HepG2 (cell line): ENCODE results near the gene SNRPD3. TPM values are rescaled to one million over a fixed set of nuclear protein-coding genes. Genes with fewer than 3 reads are reported as not detected.

ENCODE experiments used
- CAMTA2 ChIP-seq: sonication (generic); formaldehyde crosslinking; IDR thresholded peaks from 2 replicates; pipeline ENCODE4 v1.4.0; 2020; ENCODE audit warnings: mild to moderate bottlenecking, missing genetic modification reagents, borderline replicate concordance
- CCAR2 ChIP-seq: fragments of 200-400 bp; formaldehyde crosslinking; optimal IDR thresholded peaks from 2 replicates; pipeline ENCODE3; 2018; ENCODE audit warnings: low read depth, mild to moderate bottlenecking, low read length, moderate library complexity
- ELF1 ChIP-seq: sonication (generic); formaldehyde crosslinking; IDR thresholded peaks from 2 replicates; pipeline ENCODE4 v1.4.0; 2020; ENCODE audit warnings: missing genetic modification reagents
- IRX3 ChIP-seq: sonication (generic); formaldehyde crosslinking; IDR thresholded peaks from 2 replicates; pipeline ENCODE4 v1.8.1; 2023; ENCODE audit warnings: mild to moderate bottlenecking, low read depth, missing genetic modification reagents, borderline replicate concordance
- JUND ChIP-seq: sonication (generic); formaldehyde crosslinking; IDR thresholded peaks from 2 replicates; pipeline ENCODE4 v1.8.0; 2022; ENCODE audit warnings: mild to moderate bottlenecking, missing genetic modification reagents
- KLF12 ChIP-seq: sonication (generic); formaldehyde crosslinking; IDR thresholded peaks from 2 replicates; pipeline ENCODE4 v1.4.0; 2020; ENCODE audit warnings: missing genetic modification reagents, borderline replicate concordance
- MATR3 ChIP-seq: sonication (generic); formaldehyde crosslinking; IDR thresholded peaks from 2 replicates; pipeline ENCODE4 v1.4.0; 2020; ENCODE audit warnings: missing genetic modification reagents
- MEF2D ChIP-seq: sonication (generic); formaldehyde crosslinking; IDR thresholded peaks from 2 replicates; pipeline ENCODE4 v1.5.1; 2020; ENCODE audit warnings: mild to moderate bottlenecking, missing genetic modification reagents
- MIER3 ChIP-seq: IDR thresholded peaks from 2 replicates; pipeline ENCODE4 v1.6.1; 2016; ENCODE audit warnings: missing compliant biosample characterization, borderline replicate concordance
- MXI1 ChIP-seq: IDR thresholded peaks from 3 replicates; pipeline ENCODE4 v1.6.1; 2012; ENCODE audit warnings: low read depth, low read length, inconsistent platforms, borderline replicate concordance
- SNAI1 ChIP-seq: sonication (generic); formaldehyde crosslinking; IDR thresholded peaks from 2 replicates; pipeline ENCODE4 v1.5.0; 2020; ENCODE audit warnings: mild to moderate bottlenecking, missing genetic modification reagents, borderline replicate concordance
- SNAPC5 ChIP-seq: sonication (generic); formaldehyde crosslinking; IDR thresholded peaks from 2 replicates; pipeline ENCODE4 v1.8.1; 2023; ENCODE audit warnings: mild to moderate bottlenecking, missing genetic modification reagents, borderline replicate concordance
- SRSF4 ChIP-seq: fragments of 200-400 bp; formaldehyde crosslinking; IDR thresholded peaks from one replicate; pipeline ENCODE4 v1.6.1; 2018; ENCODE audit warnings: mild to moderate bottlenecking, low read depth, low read length, moderate library complexity; ENCODE audit not compliant: poor library complexity, severe bottlenecking
- STAT5B ChIP-seq: sonication (generic); formaldehyde crosslinking; IDR thresholded peaks from 2 replicates; pipeline ENCODE4 v1.4.0; 2020; ENCODE audit warnings: missing genetic modification reagents
- U2AF2 ChIP-seq: fragments of 200-400 bp; formaldehyde crosslinking; IDR thresholded peaks from 2 replicates; pipeline ENCODE4 v1.6.1; 2017; ENCODE audit warnings: low read depth, mild to moderate bottlenecking, low read length
- ZC3H13 ChIP-seq: sonication (generic); formaldehyde crosslinking; IDR thresholded peaks from 2 replicates; pipeline ENCODE4 v1.8.1; 2023; ENCODE audit warnings: mild to moderate bottlenecking, missing genetic modification reagents, moderate library complexity
- ZFP62 ChIP-seq: sonication (generic); formaldehyde crosslinking; IDR thresholded peaks from 2 replicates; pipeline ENCODE4 v1.4.0; 2020; ENCODE audit warnings: missing genetic modification reagents
- ZNF205 ChIP-seq: IDR thresholded peaks from 2 replicates; pipeline ENCODE4 v1.6.1; 2018; ENCODE audit warnings: missing biosample characterization, missing genetic modification reagents
- ZNF460 ChIP-seq: sonication (generic); formaldehyde crosslinking; IDR thresholded peaks from 2 replicates; pipeline ENCODE4 v1.5.1; 2020; ENCODE audit warnings: missing genetic modification reagents, mild to moderate bottlenecking, borderline replicate concordance
- ZNF550 ChIP-seq: sonication (generic); formaldehyde crosslinking; IDR thresholded peaks from 2 replicates; pipeline ENCODE4 v1.4.0; 2020; ENCODE audit warnings: mild to moderate bottlenecking, missing genetic modification reagents, borderline replicate concordance
- polyA plus RNA-seq, 8 experiments: library from polyadenylated mRNA; depleted of rRNA in 3 of 8; stranded (reverse) in 7 of 8; unstranded in 1 of 8; fragments of >200 nt; fragmentation: Illumina TruSeq in 4 of 8; extraction: Trizol in 4 of 8; gene quantifications; 2 replicates each; pipeline versions ENCODE4 v1.2.1 to v1.2.3, GENCODE V29; 2011 to 2016; ENCODE audit warnings: low read depth in 4 of 8, missing spikeins in 1 of 8, mixed read lengths in 1 of 8; ENCODE audit not compliant: insufficient read depth in 1 of 8
- total RNA-seq, 5 experiments: library from RNA; depleted of rRNA; stranded (reverse); fragments of >200 nt; fragmentation: Illumina TruSeq; extraction: Trizol; gene quantifications; 2 replicates each; pipeline ENCODE4 v1.2.3, GENCODE V29; 2016; ENCODE audit warnings: low read depth in 1 of 5
- TF ChIP-seq, protein P1 (sequence below): sonication (generic); formaldehyde crosslinking; IDR thresholded peaks from 2 replicates; pipeline ENCODE4 v1.4.0; 2020; ENCODE audit warnings: missing genetic modification reagents
- TF ChIP-seq, protein P2 (sequence below): sonication (generic); formaldehyde crosslinking; IDR thresholded peaks from 2 replicates; pipeline ENCODE4 v1.5.1; 2020; ENCODE audit warnings: missing genetic modification reagents, mild to moderate bottlenecking, borderline replicate concordance
- TF ChIP-seq, protein P3 (sequence below): sonication (generic); formaldehyde crosslinking; IDR thresholded peaks from 2 replicates; pipeline ENCODE4 v1.5.1; 2020; ENCODE audit warnings: missing genetic modification reagents, mild to moderate bottlenecking, borderline replicate concordance

SNRPD3 gene
- total and polyA plus RNA-seq, 2 of the 13 experiments (the other 11 are each of a cell fraction or from before 2014, with no cell fraction given): 110 to 209 TPM

DNA sequence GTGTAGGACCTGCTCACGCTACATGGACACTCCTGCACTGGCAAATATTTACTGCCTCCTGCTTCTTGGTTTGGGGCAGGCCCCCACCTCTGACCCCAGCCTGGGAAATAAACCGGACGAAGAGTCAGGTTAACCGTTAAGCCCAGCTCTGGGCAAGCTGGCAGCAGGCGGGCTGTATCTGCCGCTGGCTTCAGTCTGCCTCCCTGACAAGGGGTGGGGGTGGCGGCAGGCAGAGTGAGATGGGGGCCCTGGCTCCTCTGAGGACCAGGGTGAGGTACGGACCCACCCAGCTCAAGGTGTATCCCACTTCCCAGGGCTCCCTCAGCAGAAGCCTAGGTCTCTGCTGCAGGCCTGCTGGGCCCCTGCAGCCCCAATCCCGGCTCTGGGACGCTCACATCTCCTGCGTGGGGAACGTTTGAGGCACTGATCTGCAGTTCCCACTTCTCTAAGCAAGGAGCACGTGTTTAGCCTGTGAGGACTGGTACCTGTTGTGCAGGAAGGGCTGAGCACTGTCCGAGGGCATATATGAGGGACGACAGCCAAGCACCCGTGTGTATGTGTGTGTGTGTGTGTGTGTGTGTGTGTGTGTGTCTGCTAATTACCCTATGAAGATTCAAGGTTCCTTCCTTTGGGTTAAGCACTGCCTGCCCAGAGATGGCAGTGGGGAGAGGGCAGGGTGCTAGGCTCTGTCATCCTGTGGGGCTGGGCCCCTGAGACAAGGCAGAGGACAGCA is 38.2 kb downstream of the SNRPD3 start (continued):
- TF ChIP-seq SNAI1 (CRISPR knock-in tag): no peak
- no peak for TF ChIP-seq MXI1
- no peak for TF ChIP-seq MEF2D (CRISPR knock-in tag)
- TF ChIP-seq ELF1 (CRISPR knock-in tag): no peak
- no peak for TF ChIP-seq CAMTA2 (CRISPR knock-in tag)
- TF ChIP-seq ZNF205 (CRISPR knock-in tag): no peak
- no peak for TF ChIP-seq STAT5B (CRISPR knock-in tag)
- TF ChIP-seq ZNF550 (CRISPR knock-in tag): no peak
- no peak for TF ChIP-seq CCAR2
- no peak for TF ChIP-seq U2AF2
- TF ChIP-seq MIER3 (CRISPR knock-in tag): no peak; the same call in 1 of the 2 replicates
- TF ChIP-seq ZFP62 (CRISPR knock-in tag): no peak
- TF ChIP-seq ZC3H13 (CRISPR knock-in tag): no peak
- no peak; the same call in 1 of the 2 replicates for TF ChIP-seq ZNF460
- TF ChIP-seq MATR3 (CRISPR knock-in tag): no peak
- TF ChIP-seq, protein P1, sequence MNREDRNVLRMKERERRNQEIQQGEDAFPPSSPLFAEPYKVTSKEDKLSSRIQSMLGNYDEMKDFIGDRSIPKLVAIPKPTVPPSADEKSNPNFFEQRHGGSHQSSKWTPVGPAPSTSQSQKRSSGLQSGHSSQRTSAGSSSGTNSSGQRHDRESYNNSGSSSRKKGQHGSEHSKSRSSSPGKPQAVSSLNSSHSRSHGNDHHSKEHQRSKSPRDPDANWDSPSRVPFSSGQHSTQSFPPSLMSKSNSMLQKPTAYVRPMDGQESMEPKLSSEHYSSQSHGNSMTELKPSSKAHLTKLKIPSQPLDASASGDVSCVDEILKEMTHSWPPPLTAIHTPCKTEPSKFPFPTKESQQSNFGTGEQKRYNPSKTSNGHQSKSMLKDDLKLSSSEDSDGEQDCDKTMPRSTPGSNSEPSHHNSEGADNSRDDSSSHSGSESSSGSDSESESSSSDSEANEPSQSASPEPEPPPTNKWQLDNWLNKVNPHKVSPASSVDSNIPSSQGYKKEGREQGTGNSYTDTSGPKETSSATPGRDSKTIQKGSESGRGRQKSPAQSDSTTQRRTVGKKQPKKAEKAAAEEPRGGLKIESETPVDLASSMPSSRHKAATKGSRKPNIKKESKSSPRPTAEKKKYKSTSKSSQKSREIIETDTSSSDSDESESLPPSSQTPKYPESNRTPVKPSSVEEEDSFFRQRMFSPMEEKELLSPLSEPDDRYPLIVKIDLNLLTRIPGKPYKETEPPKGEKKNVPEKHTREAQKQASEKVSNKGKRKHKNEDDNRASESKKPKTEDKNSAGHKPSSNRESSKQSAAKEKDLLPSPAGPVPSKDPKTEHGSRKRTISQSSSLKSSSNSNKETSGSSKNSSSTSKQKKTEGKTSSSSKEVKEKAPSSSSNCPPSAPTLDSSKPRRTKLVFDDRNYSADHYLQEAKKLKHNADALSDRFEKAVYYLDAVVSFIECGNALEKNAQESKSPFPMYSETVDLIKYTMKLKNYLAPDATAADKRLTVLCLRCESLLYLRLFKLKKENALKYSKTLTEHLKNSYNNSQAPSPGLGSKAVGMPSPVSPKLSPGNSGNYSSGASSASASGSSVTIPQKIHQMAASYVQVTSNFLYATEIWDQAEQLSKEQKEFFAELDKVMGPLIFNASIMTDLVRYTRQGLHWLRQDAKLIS (CRISPR knock-in tag): no peak
- TF ChIP-seq KLF12 (CRISPR knock-in tag): no peak
- TF ChIP-seq JUND: no peak
- TF ChIP-seq SRSF4: no peak
- TF ChIP-seq IRX3 (CRISPR knock-in tag): no peak
- TF ChIP-seq, protein P2, sequence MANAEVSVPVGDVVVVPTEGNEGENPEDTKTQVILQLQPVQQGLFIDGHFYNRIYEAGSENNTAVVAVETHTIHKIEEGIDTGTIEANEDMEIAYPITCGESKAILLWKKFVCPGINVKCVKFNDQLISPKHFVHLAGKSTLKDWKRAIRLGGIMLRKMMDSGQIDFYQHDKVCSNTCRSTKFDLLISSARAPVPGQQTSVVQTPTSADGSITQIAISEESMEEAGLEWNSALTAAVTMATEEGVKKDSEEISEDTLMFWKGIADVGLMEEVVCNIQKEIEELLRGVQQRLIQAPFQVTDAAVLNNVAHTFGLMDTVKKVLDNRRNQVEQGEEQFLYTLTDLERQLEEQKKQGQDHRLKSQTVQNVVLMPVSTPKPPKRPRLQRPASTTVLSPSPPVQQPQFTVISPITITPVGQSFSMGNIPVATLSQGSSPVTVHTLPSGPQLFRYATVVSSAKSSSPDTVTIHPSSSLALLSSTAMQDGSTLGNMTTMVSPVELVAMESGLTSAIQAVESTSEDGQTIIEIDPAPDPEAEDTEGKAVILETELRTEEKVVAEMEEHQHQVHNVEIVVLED (CRISPR knock-in tag): no peak
- no peak for TF ChIP-seq SNAPC5
- TF ChIP-seq, protein P3, sequence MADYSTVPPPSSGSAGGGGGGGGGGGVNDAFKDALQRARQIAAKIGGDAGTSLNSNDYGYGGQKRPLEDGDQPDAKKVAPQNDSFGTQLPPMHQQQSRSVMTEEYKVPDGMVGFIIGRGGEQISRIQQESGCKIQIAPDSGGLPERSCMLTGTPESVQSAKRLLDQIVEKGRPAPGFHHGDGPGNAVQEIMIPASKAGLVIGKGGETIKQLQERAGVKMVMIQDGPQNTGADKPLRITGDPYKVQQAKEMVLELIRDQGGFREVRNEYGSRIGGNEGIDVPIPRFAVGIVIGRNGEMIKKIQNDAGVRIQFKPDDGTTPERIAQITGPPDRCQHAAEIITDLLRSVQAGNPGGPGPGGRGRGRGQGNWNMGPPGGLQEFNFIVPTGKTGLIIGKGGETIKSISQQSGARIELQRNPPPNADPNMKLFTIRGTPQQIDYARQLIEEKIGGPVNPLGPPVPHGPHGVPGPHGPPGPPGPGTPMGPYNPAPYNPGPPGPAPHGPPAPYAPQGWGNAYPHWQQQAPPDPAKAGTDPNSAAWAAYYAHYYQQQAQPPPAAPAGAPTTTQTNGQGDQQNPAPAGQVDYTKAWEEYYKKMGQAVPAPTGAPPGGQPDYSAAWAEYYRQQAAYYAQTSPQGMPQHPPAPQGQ (CRISPR knock-in tag): no peak
